Keratinocyte (primary cell): ENCODE measurements around the gene NOTCH1.

Experiments
- CTCF ChIP-seq, 3 experiments: IDR thresholded peaks in 1 of 3; conservative IDR thresholded peaks in 1 of 3; optimal IDR thresholded peaks in 1 of 3; 2 replicates in 2 of 3; 3 replicates in 1 of 3; pipeline versions ENCODE3 to v1.5.1; 2011; ENCODE audit warnings: low read length in 3 of 3, mild to moderate bottlenecking in 3 of 3, moderate library complexity in 2 of 3, control low read depth in 1 of 3, inconsistent platforms in 1 of 3; ENCODE audit not compliant: insufficient read depth in 2 of 3; ENCODE audit errors: extremely low read depth in 1 of 3
- EZH2 ChIP-seq: IDR thresholded peaks from one replicate; pipeline ENCODE4 v1.6.1; 2012; ENCODE audit warnings: inconsistent platforms, mild to moderate bottlenecking, low read length, moderate library complexity

GRCh38 chr9:136587944-136588662, 42.3 kb upstream of the NOTCH1 start:
- TF ChIP-seq CTCF (optimal IDR thresholded peaks at IDR 0.05 in 1 of 3, IDR thresholded peaks at IDR 0.05 in 1 of 3, conservative IDR thresholded peaks at IDR 0.05 in 1 of 3; ENCODE audit: extremely low read depth in 1 of 3, insufficient read depth in 2 of 3, low read length in 3 of 3) (no peak), EZH2 (no peak)
